HepG2 (cell line): ENCODE data around the gene SLC7A10. TPM values are rescaled to one million over a fixed set of nuclear protein-coding genes. Genes with fewer than 3 reads are reported as not detected.

ENCODE experiments used
- FIP1L1 ChIP-seq: fragments of 200-400 bp; formaldehyde crosslinking; IDR thresholded peaks from 2 replicates; pipeline ENCODE4 v1.6.1; 2018; ENCODE audit warnings: low read depth, mild to moderate bottlenecking, low read length, moderate library complexity, borderline replicate concordance; ENCODE audit not compliant: insufficient read depth
- GATAD1 ChIP-seq: IDR thresholded peaks from 2 replicates; pipeline ENCODE4 v1.6.1; 2016; ENCODE audit warnings: missing genetic modification reagents, missing compliant biosample characterization
- HOXA7 ChIP-seq: sonication (generic); formaldehyde crosslinking; IDR thresholded peaks from 2 replicates; pipeline ENCODE4 v1.8.1; 2022; ENCODE audit warnings: mild to moderate bottlenecking, missing genetic modification reagents, moderate library complexity
- IRX3 ChIP-seq: sonication (generic); formaldehyde crosslinking; IDR thresholded peaks from 2 replicates; pipeline ENCODE4 v1.8.1; 2023; ENCODE audit warnings: mild to moderate bottlenecking, low read depth, missing genetic modification reagents, borderline replicate concordance
- JUNB ChIP-seq: sonication (generic); formaldehyde crosslinking; IDR thresholded peaks from 2 replicates; pipeline ENCODE4 v1.8.0; 2022; ENCODE audit warnings: missing genetic modification reagents, mild to moderate bottlenecking, borderline replicate concordance
- PTBP1 ChIP-seq: fragments of 200-400 bp; formaldehyde crosslinking; IDR thresholded peaks from 2 replicates; pipeline ENCODE4 v1.6.1; 2018; ENCODE audit warnings: low read length, low read depth; ENCODE audit not compliant: poor library complexity, severe bottlenecking
- RBM39 ChIP-seq: fragments of 200-400 bp; formaldehyde crosslinking; IDR thresholded peaks from one replicate; pipeline ENCODE4 v1.6.1; 2018; ENCODE audit warnings: antibody characterized with exemption, mild to moderate bottlenecking, low read depth, low read length; ENCODE audit not compliant: poor library complexity, severe bottlenecking
- ZFY ChIP-seq: sonication (generic); formaldehyde crosslinking; IDR thresholded peaks from 2 replicates; pipeline ENCODE4 v1.4.0; 2020; ENCODE audit warnings: missing genetic modification reagents
- ZNF205 ChIP-seq: IDR thresholded peaks from 2 replicates; pipeline ENCODE4 v1.6.1; 2018; ENCODE audit warnings: missing biosample characterization, missing genetic modification reagents
- ZNF274 ChIP-seq: sonication (generic); formaldehyde crosslinking; IDR thresholded peaks from 2 replicates; pipeline ENCODE4 v1.5.1; 2020; ENCODE audit warnings: mild to moderate bottlenecking, missing genetic modification reagents
- ZNF3 ChIP-seq: IDR thresholded peaks from 2 replicates; pipeline ENCODE4 v1.7.0; 2017; ENCODE audit warnings: inconsistent platforms
- ZNF615 ChIP-seq: sonication (generic); formaldehyde crosslinking; IDR thresholded peaks from 2 replicates; pipeline ENCODE4 v1.5.0; 2020; ENCODE audit warnings: mild to moderate bottlenecking, missing genetic modification reagents, borderline replicate concordance
- ZNF687 ChIP-seq: sonication (generic); formaldehyde crosslinking; IDR thresholded peaks from 2 replicates; pipeline ENCODE4 v1.5.1; 2020; ENCODE audit warnings: mild to moderate bottlenecking, missing genetic modification reagents, moderate library complexity
- ZNF782 ChIP-seq: sonication (generic); formaldehyde crosslinking; IDR thresholded peaks from 2 replicates; pipeline ENCODE4 v1.4.0; 2020; ENCODE audit warnings: missing genetic modification reagents, mild to moderate bottlenecking, borderline replicate concordance
- polyA plus RNA-seq, 8 experiments: library from polyadenylated mRNA; depleted of rRNA in 3 of 8; stranded (reverse) in 7 of 8; unstranded in 1 of 8; fragments of >200 nt; fragmentation: Illumina TruSeq in 4 of 8; extraction: Trizol in 4 of 8; gene quantifications; 2 replicates each; pipeline versions ENCODE4 v1.2.1 to v1.2.3, GENCODE V29; 2011 to 2016; ENCODE audit warnings: low read depth in 4 of 8, missing spikeins in 1 of 8, mixed read lengths in 1 of 8; ENCODE audit not compliant: insufficient read depth in 1 of 8
- total RNA-seq, 5 experiments: library from RNA; depleted of rRNA; stranded (reverse); fragments of >200 nt; fragmentation: Illumina TruSeq; extraction: Trizol; gene quantifications; 2 replicates each; pipeline ENCODE4 v1.2.3, GENCODE V29; 2016; ENCODE audit warnings: low read depth in 1 of 5
- TF ChIP-seq, protein P1 (sequence below): sonication (generic); formaldehyde crosslinking; IDR thresholded peaks from 2 replicates; pipeline ENCODE4 v1.8.1; 2023; ENCODE audit warnings: mild to moderate bottlenecking, moderate library complexity, missing genetic modification reagents
- TF ChIP-seq, protein P2 (sequence below): IDR thresholded peaks from 2 replicates; pipeline ENCODE4 v1.6.1; 2016; ENCODE audit warnings: low read depth, missing genetic modification reagents, missing compliant biosample characterization
- TF ChIP-seq, protein P3 (sequence below): sonication (generic); formaldehyde crosslinking; IDR thresholded peaks from 2 replicates; pipeline ENCODE4 v1.5.0; 2020; ENCODE audit warnings: missing genetic modification reagents, mild to moderate bottlenecking, borderline replicate concordance

SLC7A10 gene
- total and polyA plus RNA-seq, 2 of the 13 experiments (the other 11 are each of a cell fraction or from before 2014, with no cell fraction given): 1.1 to 2.2 TPM

DNA sequence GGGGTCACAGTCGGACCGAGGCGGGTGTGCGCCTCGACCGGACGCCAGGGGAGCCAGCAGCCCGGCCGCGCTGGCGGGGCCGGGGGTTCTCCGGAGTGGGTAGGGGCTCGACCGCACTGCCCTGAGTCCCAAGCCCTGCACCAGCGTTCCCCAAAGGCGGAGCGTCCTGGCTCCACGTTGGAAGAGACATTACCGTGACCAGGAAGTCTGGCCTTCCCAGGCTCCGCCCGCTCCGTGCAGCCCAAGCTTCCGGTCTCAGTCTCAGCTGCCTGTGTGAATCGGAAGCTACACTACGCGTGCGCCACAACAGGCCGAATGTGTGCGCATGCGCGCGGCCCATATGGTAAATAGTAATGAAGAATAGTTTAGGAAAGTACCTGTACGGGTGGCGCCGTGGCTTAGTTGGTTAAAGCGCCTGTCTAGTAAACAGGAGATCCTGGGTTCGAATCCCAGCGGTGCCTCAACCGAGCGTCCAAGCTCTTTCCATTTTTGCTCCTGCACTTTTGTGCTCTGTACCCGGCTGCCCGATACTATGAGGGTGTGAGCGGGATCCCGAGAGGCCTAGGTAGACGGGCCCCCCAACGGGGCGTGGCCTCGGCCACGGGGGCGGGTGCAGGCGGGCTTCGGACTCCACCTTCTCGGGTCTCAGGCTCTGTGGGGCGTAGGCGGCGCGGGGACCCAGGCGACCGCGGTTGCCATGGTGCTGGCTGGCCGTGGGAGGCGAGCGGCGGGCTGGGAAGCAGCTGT, 48.8 kb downstream of the SLC7A10 start (continued):
- TF ChIP-seq JUNB (CRISPR knock-in tag) (no peak), ZNF782 (CRISPR knock-in tag) (peak; percentile 57; the same call in 1 of the 2 replicates), ZNF687 (peak; percentile 80), PTBP1 (no peak), FIP1L1 (no peak), IRX3 (CRISPR knock-in tag) (no peak), ZNF3 (no peak; the same call in 1 of the 2 replicates), RBM39 (peak; percentile 67), GATAD1 (CRISPR knock-in tag) (peak; percentile 60; the same call in 1 of the 2 replicates), HOXA7 (CRISPR knock-in tag) (no peak), ZFY (CRISPR knock-in tag) (peak; percentile 86), ZNF274 (no peak; the same call in 1 of the 2 replicates), ZNF615 (no peak), ZNF205 (CRISPR knock-in tag) (no peak)
- TF ChIP-seq, protein P1, sequence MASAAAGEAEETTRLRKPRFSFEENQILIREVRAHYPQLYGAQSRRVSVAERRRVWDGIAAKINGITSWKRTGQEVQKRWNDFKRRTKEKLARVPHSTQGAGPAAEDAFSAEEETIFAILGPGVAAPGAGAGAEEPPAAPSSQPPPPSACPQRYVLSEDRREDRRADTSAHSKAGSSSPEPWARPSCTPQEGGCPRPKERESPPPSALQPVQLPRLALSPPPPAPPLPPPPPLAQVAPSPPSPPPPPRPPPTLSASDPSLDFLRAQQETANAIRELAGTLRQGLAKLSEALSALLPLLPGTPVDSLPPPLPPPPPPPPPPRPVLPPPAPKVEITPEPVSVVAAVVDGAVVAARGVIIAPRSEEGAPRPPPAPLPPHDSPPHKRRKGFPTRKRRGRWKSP (CRISPR knock-in tag): peak; percentile 81
- TF ChIP-seq, protein P2, sequence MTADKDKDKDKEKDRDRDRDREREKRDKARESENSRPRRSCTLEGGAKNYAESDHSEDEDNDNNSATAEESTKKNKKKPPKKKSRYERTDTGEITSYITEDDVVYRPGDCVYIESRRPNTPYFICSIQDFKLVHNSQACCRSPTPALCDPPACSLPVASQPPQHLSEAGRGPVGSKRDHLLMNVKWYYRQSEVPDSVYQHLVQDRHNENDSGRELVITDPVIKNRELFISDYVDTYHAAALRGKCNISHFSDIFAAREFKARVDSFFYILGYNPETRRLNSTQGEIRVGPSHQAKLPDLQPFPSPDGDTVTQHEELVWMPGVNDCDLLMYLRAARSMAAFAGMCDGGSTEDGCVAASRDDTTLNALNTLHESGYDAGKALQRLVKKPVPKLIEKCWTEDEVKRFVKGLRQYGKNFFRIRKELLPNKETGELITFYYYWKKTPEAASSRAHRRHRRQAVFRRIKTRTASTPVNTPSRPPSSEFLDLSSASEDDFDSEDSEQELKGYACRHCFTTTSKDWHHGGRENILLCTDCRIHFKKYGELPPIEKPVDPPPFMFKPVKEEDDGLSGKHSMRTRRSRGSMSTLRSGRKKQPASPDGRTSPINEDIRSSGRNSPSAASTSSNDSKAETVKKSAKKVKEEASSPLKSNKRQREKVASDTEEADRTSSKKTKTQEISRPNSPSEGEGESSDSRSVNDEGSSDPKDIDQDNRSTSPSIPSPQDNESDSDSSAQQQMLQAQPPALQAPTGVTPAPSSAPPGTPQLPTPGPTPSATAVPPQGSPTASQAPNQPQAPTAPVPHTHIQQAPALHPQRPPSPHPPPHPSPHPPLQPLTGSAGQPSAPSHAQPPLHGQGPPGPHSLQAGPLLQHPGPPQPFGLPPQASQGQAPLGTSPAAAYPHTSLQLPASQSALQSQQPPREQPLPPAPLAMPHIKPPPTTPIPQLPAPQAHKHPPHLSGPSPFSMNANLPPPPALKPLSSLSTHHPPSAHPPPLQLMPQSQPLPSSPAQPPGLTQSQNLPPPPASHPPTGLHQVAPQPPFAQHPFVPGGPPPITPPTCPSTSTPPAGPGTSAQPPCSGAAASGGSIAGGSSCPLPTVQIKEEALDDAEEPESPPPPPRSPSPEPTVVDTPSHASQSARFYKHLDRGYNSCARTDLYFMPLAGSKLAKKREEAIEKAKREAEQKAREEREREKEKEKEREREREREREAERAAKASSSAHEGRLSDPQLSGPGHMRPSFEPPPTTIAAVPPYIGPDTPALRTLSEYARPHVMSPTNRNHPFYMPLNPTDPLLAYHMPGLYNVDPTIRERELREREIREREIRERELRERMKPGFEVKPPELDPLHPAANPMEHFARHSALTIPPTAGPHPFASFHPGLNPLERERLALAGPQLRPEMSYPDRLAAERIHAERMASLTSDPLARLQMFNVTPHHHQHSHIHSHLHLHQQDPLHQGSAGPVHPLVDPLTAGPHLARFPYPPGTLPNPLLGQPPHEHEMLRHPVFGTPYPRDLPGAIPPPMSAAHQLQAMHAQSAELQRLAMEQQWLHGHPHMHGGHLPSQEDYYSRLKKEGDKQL: no peak
- TF ChIP-seq, protein P3, sequence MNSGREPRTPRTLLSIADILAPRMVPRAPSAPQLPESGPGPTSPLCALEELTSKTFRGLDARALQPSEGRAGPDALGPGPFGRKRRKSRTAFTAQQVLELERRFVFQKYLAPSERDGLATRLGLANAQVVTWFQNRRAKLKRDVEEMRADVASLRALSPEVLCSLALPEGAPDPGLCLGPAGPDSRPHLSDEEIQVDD (CRISPR knock-in tag): no peak
